SW 1271 (cell line): ENCODE results near the gene JADE2.
"Not testable (repeated sequence)": the region's sequence is repeated elsewhere in the genome, so short reads cannot be mapped to it uniquely, and the experiment has no call there.

ENCODE experiments used
- DNase-seq, 2 experiments: peaks; one replicate each; lab custom pipeline; 2025; lab: John Stamatoyannopoulos, UW

The JADE2 gene

DNA sequence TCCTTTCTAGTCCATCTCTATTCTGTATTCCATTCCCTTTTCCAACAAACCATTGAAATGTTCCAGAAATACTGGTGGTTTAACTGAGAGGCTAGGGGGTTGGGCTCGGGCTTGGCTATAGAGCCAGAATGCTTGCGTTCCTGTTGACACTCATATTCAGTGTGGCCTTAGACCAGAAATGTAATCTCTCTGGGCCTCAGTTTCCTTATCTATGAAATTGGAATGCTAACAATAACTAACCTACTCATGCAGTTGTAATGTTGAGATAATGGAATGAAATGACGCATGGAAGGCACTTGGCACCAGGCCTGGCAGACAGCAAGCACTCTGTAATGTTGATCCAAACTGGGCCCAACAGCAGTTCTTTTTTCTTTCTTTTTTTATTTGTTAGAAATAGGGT, 26.8 kb downstream of the JADE2 start:
- peak; percentile 44 to 76 for DNase-seq

DNA sequence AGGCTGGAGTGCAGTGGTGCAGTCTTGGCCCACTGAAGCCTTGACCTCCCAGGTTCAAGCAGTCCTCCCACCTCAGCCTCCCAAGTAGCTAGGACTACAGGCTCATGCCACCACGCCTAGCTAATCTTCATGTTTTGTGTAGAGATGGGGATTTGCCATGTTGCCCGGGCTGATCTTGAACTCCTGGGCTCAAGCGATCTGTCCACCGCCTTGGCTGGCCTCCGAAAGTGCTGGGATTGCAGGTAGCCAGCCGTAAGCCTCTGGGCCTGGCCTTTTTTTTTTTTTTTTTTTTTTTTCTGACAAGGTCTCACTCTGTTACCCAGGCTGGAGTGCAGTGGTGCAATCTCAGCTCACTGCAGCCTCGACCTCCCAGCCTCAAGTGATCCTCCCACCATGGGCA, 27.2 kb downstream of the JADE2 start:
- DNase-seq, result not testable (repeated sequence)

DNA sequence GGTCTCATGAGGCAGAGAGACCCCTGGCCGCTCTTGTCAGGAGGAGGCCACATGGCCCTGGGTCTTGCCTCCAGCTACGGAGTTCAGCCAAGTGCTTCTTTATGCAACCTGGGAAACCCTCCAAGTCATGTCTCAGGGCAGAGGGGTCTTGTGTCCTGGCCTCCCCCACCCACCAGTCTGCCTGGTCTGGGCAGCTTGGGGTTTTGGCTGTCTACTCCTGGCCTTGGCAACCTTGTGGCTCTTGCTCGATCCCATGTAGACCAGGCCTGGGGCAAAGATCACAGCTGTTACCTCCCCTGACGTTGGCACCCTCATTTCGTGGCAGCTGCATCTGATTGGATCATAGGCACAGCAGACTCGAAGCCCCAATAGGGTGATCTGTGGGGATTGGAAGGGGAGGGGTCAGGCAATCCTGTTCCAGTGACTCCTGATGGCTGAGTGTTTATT, 28.4 kb downstream of the JADE2 start:
- no peak for DNase-seq

- DNase-seq, result peak in 1 of 2 experiments; percentile 70
Observed at GRCh38 chr5:134554319-134555222, 29.1 kb downstream of the JADE2 start.

DNA sequence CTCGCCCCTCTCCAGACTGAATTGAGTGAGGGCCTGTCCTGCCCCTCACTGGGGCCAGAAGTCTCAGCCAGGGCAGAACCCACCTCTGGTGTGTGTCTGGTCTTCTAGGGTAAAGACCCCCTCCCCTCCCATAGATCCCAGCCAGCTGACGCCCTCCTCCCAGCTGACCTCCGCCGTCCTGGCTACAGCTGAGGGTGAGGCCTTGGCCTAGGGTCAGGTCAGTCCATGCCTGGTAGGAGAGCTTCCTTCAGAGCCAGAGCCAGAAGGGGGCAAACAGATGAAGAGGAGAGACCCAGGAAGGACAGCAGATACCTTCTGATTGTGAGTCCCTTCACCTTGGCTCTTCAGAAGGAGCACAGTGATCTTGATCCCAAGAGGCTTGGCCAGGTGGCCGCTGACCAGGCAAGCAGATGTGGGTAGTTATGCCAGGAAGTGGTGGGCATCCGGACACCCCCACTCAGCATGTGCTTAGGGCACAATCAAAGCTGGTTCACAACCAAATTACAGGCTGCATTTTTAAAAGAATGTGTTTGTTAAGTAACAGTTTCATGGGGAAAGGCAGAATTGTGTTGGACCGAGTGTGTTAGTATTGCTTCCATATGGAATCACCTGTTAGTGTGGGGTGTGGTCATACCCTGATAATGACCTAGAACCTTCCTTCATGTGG, 29.9 kb downstream of the JADE2 start:
- DNase-seq, result peak in 1 of 2 experiments; percentile 59

- DNase-seq, result peak; percentile 98 to 99
Observed at GRCh38 chr5:134555890-134556311, 30.4 kb downstream of the JADE2 start.

- DNase-seq, result not testable (repeated sequence)
Observed at GRCh38 chr5:134556588-134556987, 31.1 kb downstream of the JADE2 start.

DNA sequence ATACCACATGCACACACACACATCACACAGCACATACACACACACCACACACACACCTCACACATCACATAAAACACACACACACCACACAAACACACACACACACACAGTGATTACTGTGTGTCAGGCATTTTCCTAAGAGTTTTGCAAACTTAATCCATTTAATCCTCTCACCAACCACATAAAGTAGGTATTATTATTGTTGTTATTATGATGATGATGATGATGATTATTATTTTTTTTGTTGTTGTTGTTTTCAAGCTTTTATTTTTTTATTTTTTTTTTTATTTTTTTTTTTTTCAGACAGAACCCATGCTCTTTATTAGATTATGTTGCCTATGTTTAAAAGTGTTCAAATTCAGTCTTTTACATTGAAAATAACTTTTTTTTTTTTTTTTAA, 31.5 kb downstream of the JADE2 start:
- DNase-seq, result no peak

DNA sequence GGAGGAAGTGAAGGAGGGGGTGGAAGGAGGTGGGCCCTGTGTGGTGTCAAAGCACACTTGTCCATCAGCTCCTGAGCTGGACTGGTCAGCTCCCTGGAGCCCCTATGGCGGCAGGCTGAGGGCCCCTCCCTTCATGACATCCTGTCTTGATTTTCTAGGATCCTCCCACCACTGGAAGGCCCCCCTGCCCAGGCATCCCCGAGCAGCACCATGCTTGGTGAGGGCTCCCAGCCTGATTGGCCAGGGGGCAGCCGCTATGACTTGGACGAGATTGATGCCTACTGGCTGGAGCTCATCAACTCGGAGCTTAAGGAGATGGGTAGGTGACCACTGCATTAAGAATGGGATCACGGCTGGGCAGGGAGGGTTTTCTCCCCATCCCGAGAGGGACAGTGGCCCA, 34.2 kb downstream of the JADE2 start:
- no peak for DNase-seq

DNA sequence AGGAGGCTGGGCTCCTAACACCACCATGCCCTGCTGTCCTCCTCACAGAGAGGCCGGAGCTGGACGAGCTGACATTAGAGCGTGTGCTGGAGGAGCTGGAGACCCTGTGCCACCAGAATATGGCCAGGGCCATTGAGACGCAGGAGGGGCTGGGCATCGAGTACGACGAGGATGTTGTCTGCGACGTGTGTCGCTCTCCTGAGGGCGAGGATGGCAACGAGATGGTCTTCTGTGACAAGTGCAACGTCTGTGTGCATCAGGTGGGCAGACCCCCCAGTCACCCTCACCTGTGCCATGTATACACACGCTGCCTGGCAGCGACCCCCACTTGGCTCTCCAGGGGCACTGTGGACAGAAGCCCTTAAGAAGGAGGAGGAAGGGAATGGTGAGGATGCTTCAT, 35.2 kb downstream of the JADE2 start:
- DNase-seq, result no peak

GRCh38 chr5:134561871-134562296, 36.4 kb downstream of the JADE2 start:
- DNase-seq, result peak in 1 of 2 experiments; percentile 21

DNA sequence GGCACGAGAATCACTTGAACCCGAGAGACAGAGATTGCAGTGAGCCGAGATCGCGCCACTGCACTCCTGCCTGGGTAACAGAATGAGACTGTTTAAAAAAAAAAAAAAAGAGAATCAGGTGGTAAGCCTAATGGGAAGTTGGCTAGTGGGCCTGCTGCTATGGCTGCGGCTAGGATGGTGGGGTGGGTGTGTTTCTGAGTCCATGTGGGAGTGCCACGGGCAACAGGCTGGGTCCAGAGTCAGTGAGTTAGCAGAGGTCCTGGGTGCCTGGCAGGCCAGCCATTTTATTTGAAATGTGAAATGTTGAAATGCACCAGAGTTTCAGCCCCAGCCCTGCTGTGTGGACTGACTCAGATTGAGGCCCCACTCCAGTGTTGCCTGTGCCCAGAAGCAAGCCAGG, 37.8 kb downstream of the JADE2 start:
- DNase-seq, result no peak

- DNase-seq, result no peak
Observed at GRCh38 chr5:134563962-134564361, 38.5 kb downstream of the JADE2 start.

- DNase-seq, result no peak
Observed at GRCh38 chr5:134564396-134564795, 38.9 kb downstream of the JADE2 start.

GRCh38 chr5:134565791-134566740, 40.6 kb downstream of the JADE2 start:
- DNase-seq, result no peak

GRCh38 chr5:134566741-134567221, 41.3 kb downstream of the JADE2 start:
- no peak for DNase-seq

- DNase-seq, result peak; percentile 25 to 62
Observed at GRCh38 chr5:134567641-134568336, 42.3 kb downstream of the JADE2 start.

DNA sequence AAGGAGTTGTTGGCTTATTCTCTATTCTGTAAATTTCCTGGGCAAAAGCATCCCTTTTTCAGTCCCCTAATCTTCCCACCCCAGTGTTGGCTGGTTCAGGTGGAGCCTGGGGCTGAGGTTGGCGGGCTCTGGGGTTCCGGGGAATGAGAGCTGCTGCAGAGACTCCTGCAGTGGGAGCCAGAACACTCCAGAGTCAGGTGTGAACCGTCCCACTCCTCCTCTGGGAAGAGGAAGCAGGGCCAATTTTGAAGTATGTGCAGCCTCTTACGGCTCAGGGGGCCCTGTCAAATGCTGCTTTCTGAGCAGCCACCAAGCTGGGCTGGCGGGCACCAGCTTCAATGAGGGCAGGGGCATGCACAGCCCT, 42.8 kb downstream of the JADE2 start:
- no peak for DNase-seq

DNA sequence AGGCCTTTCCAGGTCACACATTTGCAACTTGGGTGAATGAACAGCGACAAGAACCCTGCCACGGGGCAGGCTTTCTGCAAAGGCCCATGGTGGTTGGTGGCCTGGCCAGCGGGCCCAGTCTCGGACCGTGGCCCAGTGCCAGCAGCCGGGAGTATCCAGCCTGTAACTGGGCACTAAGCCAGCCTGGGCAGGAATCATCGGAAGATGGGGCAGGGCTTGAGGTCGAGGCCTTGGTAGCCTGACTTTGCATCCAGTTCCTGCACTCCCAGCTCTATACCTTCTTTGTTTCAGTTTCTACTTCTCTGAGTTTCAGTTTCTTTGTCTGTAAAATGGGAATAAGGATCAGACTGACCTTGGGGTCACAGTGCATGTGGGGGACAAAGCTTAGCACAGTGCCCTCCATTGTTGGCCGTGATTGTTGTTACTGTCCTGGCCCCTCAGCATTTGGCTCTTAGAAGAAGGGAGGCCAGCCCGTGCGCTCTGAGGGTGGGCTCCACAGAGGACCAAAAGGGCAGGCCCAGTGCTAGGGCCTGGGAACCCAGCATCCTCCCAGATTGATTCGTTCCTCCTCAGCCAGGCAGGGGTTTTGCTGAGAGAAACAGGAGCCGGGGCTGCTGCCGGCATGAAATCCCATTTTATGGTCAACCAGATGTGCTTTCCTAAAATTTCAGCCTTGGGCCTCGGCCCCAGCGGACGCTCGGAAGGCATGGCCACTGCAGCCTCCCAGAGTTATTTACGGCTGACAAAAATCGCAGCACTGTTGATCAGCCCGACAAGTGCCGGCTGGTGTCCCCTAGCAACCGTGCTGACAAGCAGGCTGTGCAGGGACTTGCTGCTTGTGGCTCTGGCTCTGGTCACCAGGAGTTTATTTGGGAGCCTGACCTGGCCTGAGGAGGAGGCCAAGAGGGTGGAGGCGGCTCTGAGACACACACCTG, 43.6 kb downstream of the JADE2 start:
- DNase-seq, result no peak

GRCh38 chr5:134569758-134570364, 44.4 kb downstream of the JADE2 start:
- no peak for DNase-seq
